ENCODE data around the gene PARVB. TPM values are rescaled to one million over a fixed set of nuclear protein-coding genes. Genes with fewer than 3 reads are reported as not detected.

The PARVB gene
- total and polyA plus RNA-seq, 2 of the 8 experiments (the other 6 are each of a cell fraction or from before 2014, with no cell fraction given), result 14.5 to 18.6 TPM

GRCh38 chr22:44168206-44168605 is 144.1 kb downstream of the PARVB start (continued):
- no peak for TF ChIP-seq RFX5 (IDR thresholded peaks at IDR 0.05; ENCODE audit: borderline replicate concordance, low read depth, low read length)
- TF ChIP-seq SIX5 (IDR thresholded peaks at IDR 0.05; ENCODE audit: low read depth, low read length), result no peak
- TF ChIP-seq SIN3A (conservative IDR thresholded peaks at IDR 0.05 in 1 of 2, IDR thresholded peaks at IDR 0.05 in 1 of 2; ENCODE audit: low read depth in 1 of 2, low read length in 2 of 2), result no peak
- TF ChIP-seq SAP30 (IDR thresholded peaks at IDR 0.05; ENCODE audit: insufficient read depth, insufficient replicate concordance, low read length), result no peak
- no peak for TF ChIP-seq E2F6 (IDR thresholded peaks at IDR 0.05)
